MM.1S (cell line): Measurements from ENCODE around the gene CCDC171.
"Not testable (repeated sequence)": the region's sequence is repeated elsewhere in the genome, so short reads cannot be mapped to it uniquely, and the experiment has no call there.

Experiments used
- DNase-seq: peaks from one replicate; pipeline ENCODE4 v3.0.0-alpha.2; 2015
- H2AFZ ChIP-seq: fragments of 300-600 bp; sonication (generic); 2 replicates; pipeline ENCODE4 v1.6.0; 2016; ENCODE audit warnings: antibody characterized with exemption, low read length
- H3F3A ChIP-seq: fragments of 300-600 bp; sonication (generic); 2 replicates; pipeline ENCODE4 v1.6.1; 2016; ENCODE audit warnings: mild to moderate bottlenecking, antibody characterized with exemption, low read length, moderate library complexity, mixed read lengths; ENCODE audit not compliant: insufficient read depth
- H3K27ac ChIP-seq: fragments of 300-600 bp; sonication (generic); 2 replicates; pipeline ENCODE4 v1.5.1; 2016; ENCODE audit warnings: mild to moderate bottlenecking, low read length
- H3K27me3 ChIP-seq: fragments of 300-600 bp; sonication (generic); replicated peaks from 2 replicates; pipeline ENCODE4 v1.6.0; 2016; ENCODE audit warnings: low read length; ENCODE audit not compliant: insufficient read depth
- H3K36me3 ChIP-seq: fragments of 300-600 bp; sonication (generic); replicated peaks from 2 replicates; pipeline ENCODE4 v1.6.1; 2016; ENCODE audit warnings: mild to moderate bottlenecking, low read length, mixed read lengths; ENCODE audit not compliant: insufficient read depth
- H3K4me1 ChIP-seq: fragments of 300-600 bp; sonication (generic); 2 replicates; pipeline ENCODE4 v1.6.1; 2016; ENCODE audit warnings: low read length, mixed read lengths
- H3K4me2 ChIP-seq: fragments of 300-600 bp; sonication (generic); 2 replicates; pipeline ENCODE4 v1.6.0; 2016; ENCODE audit warnings: low read depth, low read length
- H3K4me3 ChIP-seq: fragments of 300-600 bp; sonication (generic); 2 replicates; pipeline ENCODE4 v1.5.1; 2016; ENCODE audit warnings: low read length, mixed read lengths
- H3K79me2 ChIP-seq: fragments of 300-600 bp; sonication (generic); 2 replicates; pipeline ENCODE4 v1.6.1; 2016; ENCODE audit warnings: mixed run types, low read length, mixed read lengths
- H3K9ac ChIP-seq: fragments of 300-600 bp; sonication (generic); 2 replicates; pipeline ENCODE4 v1.6.1; 2016; ENCODE audit warnings: low read length, mixed read lengths
- H3K9me2 ChIP-seq: fragments of 300-600 bp; sonication (generic); replicated peaks from 2 replicates; pipeline ENCODE4 v1.6.1; 2016; ENCODE audit warnings: mild to moderate bottlenecking, low read length, mixed read lengths; ENCODE audit not compliant: insufficient read depth
- H3K9me3 ChIP-seq: fragments of 300-600 bp; sonication (generic); replicated peaks from 2 replicates; pipeline ENCODE4 v1.6.1; 2016; ENCODE audit warnings: mild to moderate bottlenecking, low read length, mixed read lengths; ENCODE audit not compliant: insufficient read depth
- H4K20me1 ChIP-seq: fragments of 300-600 bp; sonication (generic); 2 replicates; pipeline ENCODE4 v1.6.1; 2016; ENCODE audit warnings: mild to moderate bottlenecking, low read length, moderate library complexity, mixed read lengths; ENCODE audit not compliant: insufficient read depth
- EZH2 ChIP-seq: fragments of 300-600 bp; sonication (generic); optimal IDR thresholded peaks from 2 replicates; pipeline ENCODE3; 2017; ENCODE audit warnings: low read depth, mild to moderate bottlenecking, antibody characterized with exemption, low read length, mixed read lengths
- EZH2phosphoT487 ChIP-seq: fragments of 300-600 bp; sonication (generic); IDR thresholded peaks from 2 replicates; pipeline ENCODE4 v1.6.1; 2018; ENCODE audit warnings: antibody characterized with exemption, low read length
- TF ChIP-seq, protein P1 (sequence below): fragments of 300-600 bp; sonication (generic); IDR thresholded peaks from 2 replicates; pipeline ENCODE4 v1.5.1; 2016; ENCODE audit warnings: antibody characterized with exemption, low read length, mixed read lengths

Gene CCDC171

DNA sequence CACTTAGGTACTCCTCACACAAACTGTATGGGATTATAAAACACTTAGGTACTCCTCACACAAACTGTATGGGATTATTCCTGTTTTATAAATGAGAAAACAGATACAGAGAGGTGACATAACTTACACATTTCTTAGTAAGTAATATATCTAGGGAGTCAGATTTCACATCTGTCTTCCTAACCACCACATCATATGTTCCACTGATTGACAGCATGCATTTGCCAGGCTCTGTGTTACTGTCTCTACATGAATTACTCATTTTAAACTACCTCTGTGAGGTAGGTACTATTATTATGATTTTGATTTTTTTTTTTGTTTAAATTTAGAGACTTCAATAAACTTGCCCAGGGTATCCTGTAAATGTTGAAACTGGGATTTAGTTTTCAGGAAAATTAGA lies 232.7 kb downstream of the CCDC171 start:
- TF ChIP-seq EZH2: no peak
- no peak for TF ChIP-seq EZH2phosphoT487
- TF ChIP-seq, protein P1, sequence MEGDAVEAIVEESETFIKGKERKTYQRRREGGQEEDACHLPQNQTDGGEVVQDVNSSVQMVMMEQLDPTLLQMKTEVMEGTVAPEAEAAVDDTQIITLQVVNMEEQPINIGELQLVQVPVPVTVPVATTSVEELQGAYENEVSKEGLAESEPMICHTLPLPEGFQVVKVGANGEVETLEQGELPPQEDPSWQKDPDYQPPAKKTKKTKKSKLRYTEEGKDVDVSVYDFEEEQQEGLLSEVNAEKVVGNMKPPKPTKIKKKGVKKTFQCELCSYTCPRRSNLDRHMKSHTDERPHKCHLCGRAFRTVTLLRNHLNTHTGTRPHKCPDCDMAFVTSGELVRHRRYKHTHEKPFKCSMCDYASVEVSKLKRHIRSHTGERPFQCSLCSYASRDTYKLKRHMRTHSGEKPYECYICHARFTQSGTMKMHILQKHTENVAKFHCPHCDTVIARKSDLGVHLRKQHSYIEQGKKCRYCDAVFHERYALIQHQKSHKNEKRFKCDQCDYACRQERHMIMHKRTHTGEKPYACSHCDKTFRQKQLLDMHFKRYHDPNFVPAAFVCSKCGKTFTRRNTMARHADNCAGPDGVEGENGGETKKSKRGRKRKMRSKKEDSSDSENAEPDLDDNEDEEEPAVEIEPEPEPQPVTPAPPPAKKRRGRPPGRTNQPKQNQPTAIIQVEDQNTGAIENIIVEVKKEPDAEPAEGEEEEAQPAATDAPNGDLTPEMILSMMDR: no peak
- H2AFZ ChIP-seq: no peak overlapping the region
- no peaks in the 10 kb centered on the region for H3K9me3 ChIP-seq
- DNase-seq: no peak
- no peak overlapping the region for H3K9ac ChIP-seq
- H3K4me1 ChIP-seq: no peaks in the 10 kb centered on the region
- no peaks in the 10 kb centered on the region for H3K9me2 ChIP-seq
- no peaks in the 10 kb centered on the region for H3K79me2 ChIP-seq
- no peak overlapping the region for H3K27ac ChIP-seq
- no peaks in the 10 kb centered on the region for H4K20me1 ChIP-seq
- no peaks in the 10 kb centered on the region for H3F3A ChIP-seq
- H3K4me3 ChIP-seq: no peak overlapping the region
- H3K27me3 ChIP-seq: no peaks in the 10 kb centered on the region
- no peaks in the 10 kb centered on the region for H3K36me3 ChIP-seq
- H3K4me2 ChIP-seq: no peak overlapping the region

DNA sequence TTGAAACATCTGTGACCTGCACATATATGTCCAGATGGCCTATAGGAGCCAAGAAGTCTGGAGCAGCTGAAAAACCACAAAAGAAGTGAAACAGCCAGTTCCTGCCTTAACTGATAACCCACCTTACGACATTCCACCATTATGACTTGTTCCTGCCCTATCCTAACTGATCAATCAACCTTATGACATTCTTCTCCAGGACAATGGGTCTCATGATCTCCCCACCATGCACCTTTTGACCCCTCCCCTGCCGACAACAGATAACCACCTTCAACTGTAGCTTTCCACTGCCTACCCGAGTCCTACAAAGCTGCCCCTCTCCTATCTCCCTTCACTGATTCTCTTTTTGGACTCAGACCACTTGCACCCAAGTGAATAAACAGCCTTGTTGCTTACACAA lies 233.8 kb downstream of the CCDC171 start:
- Histone ChIP-seq H3K9me2 (no peaks in the 10 kb centered on the region), H3F3A (no peaks in the 10 kb centered on the region), H3K79me2 (no peaks in the 10 kb centered on the region)

DNA sequence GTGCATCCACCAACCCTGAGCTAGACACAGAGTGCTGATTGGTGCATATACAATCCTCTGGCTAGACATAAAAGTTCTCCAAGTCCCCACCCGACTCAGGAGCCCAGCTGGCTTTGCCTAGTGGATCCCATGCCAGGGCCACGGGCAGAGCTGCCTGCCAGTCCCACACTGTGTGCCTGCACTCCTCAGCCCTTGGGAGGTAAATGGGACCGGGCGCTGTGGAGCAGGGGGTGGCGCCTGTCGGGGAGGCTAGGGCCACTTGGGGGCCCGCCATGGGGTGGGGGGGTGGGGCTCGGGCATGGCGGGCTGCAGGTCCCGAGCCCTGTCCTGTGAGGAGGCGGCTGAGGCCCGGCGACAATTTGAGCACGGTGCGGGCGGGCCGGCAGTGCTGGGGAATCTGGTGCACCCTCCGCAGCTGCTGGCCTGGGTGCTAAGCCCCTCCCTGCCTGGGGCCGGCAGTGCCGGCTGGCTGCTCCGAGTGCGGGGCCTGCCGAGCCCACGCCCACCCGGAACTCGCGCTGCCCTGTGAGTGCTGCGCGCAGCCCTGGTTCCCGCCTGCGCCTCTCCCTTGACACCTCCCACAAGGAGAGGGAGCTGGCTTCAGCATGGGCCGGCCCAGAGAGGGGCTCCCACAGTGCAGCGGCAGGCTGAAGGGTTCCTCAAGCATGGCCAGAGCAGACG lies 257.5 kb downstream of the CCDC171 start:
- H3K27me3 ChIP-seq, H3K4me2 ChIP-seq, H3K79me2 ChIP-seq, H3K4me3 ChIP-seq, H2AFZ ChIP-seq, H4K20me1 ChIP-seq, H3F3A ChIP-seq, H3K9ac ChIP-seq, H3K9me3 ChIP-seq, H3K36me3 ChIP-seq, H3K27ac ChIP-seq, H3K9me2 ChIP-seq, H3K4me1 ChIP-seq, DNase-seq: not testable (repeated sequence)

More for the DNA sequence above, 233.8 kb downstream of the CCDC171 start:
- Histone ChIP-seq H3K4me1 (no peaks in the 10 kb centered on the region), H3K4me3 (no peak overlapping the region), H3K27me3 (no peaks in the 10 kb centered on the region), H3K36me3 (no peaks in the 10 kb centered on the region), H3K9ac (no peak overlapping the region), H3K4me2 (no peak overlapping the region), H2AFZ (no peak overlapping the region), H4K20me1 (no peaks in the 10 kb centered on the region), H3K9me3 (no peaks in the 10 kb centered on the region), H3K27ac (no peak overlapping the region)
- DNase-seq: no peak
- no peak for TF ChIP-seq EZH2phosphoT487
- TF ChIP-seq, protein P1: no peak
- no peak for TF ChIP-seq EZH2

DNA sequence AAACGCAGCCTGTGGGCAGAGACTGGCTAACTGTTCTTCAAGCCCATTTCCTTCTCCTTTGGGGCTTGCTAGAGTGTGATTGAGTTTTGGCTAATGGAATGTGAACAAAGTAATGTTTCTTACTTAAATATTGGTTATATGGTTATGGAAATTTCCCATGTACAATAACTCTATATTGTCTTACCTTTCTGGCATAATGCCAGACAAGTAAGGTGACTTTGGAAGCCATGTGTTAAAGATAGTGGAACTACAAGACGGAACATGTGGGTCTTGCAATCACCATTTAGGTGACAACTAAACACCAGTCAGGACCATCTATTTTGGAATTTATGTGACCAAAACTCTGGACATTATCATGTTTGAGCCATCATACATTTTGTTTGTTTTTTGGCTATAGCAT lies 260.2 kb downstream of the CCDC171 start:
- Histone ChIP-seq H3K79me2 (no peaks in the 10 kb centered on the region), H3K9ac (no peak overlapping the region), H3K9me2 (no peaks in the 10 kb centered on the region), H3K36me3 (no peaks in the 10 kb centered on the region), H3K9me3 (no peaks in the 10 kb centered on the region), H3K4me3 (no peak overlapping the region), H3F3A (no peaks in the 10 kb centered on the region), H3K27ac (no peak overlapping the region), H2AFZ (no peak overlapping the region), H4K20me1 (no peaks in the 10 kb centered on the region), H3K27me3 (no peaks in the 10 kb centered on the region), H3K4me1 (no peaks in the 10 kb centered on the region), H3K4me2 (no peak overlapping the region)
- DNase-seq: no peak
- TF ChIP-seq EZH2 (no peak), EZH2phosphoT487 (no peak)
- TF ChIP-seq, protein P1: no peak
